ENCODE measurements around the gene PKIG.
A peak's percentile ranks its signal among the peaks of the same experiment; 100 is the strongest.
"Not testable (repeated sequence)": the region's sequence is repeated elsewhere in the genome, so short reads cannot be mapped to it uniquely, and the experiment has no call there.

The PKIG gene

DNA sequence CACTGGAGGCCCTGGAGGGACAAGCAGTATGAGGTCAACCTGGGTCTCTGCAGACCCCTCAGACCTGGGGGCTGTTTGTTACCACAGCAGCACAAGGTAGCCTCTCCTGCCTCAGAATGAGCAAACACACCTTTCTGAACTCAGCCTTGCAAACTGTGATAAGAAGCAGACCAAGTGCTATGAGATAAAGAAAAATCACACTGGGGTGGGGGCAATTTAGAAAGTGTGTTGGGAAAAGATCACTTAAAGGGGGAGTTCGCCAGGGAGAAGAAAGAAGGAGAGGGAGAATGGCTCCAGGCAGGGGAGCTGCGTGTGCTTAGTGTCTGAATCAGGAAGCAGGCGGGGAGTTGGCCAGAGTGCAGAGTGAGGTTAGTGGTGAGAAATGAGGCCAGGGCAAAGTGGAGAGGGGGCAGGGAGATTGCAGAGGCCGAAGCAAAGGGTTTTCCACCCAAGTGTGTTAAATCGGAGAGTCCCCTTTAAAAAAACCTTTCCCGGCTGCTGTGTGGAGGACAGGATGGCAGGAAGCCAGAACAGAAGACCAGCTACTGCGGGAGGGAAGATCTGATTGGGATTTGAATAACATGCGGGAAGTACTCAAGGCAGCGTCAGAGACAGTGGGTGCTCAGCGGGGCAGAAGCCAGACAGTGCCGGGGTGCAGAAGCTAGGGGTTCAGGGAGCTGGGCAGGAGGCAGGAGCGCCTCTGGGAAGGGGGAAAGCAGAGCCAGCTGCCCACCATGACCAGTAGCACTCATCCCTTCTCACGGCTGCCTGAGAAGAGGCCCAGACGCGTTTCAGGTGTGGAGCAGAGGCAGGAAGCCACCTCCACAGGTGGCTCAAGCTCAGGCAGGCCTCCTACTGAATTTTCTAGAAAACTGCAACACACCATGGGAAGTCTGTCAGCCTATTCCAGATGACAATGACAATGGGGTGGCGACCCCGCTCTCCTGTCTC lies 60.1 kb downstream of the PKIG start:
- no peak for DNase-seq (ENCODE audit: low read depth)

DNA sequence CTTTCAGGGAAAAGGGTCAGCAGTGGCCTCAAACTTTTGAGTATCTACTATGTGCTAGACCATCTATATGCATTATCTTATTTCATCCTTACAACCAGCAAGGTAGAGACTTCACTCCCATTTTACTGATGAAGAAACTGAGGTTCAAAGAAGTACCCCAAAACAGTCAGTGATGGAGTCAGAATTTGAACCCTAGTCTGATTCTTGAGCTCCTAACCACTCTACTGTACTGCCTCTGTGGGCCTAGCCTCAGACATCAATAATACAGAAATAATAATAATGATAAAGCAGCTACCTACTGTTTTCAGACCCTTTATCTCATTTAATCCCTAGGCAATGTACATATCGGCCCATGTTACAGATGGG lies 60.8 kb downstream of the PKIG start:
- DNase-seq (ENCODE audit: low read depth) = no peak

DNA sequence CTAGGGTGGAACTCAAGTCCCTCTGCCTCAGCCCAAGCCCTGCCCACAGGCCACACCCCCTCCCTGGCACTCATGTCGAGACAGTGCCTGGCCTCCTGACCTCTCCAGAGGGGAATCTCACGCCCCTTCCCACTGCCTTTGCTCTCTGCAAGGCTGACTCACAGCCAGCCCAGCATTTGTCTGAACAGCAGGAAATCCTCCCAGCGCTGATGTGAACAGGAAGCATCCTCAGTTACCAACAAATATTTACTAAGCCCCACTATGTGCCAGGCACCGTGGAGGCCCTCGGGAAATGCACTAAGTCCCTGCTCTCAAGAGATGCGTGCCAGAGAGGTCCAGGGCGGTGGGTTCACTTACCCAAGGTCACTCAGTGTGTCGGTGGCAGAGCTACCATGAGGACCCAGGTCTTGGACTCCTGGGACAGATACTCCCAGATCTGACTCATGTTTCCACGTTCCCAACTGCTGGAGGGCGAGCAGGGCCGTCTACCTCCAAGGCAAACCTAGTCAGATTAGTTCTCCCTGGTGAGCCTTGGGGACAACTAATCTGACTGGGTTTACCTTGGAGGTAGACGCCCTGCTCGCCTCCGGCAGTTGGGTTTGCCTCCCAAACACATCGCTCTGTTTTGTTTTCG lies 61.3 kb downstream of the PKIG start:
- DNase-seq (ENCODE audit: low read depth) = no peak

DNA sequence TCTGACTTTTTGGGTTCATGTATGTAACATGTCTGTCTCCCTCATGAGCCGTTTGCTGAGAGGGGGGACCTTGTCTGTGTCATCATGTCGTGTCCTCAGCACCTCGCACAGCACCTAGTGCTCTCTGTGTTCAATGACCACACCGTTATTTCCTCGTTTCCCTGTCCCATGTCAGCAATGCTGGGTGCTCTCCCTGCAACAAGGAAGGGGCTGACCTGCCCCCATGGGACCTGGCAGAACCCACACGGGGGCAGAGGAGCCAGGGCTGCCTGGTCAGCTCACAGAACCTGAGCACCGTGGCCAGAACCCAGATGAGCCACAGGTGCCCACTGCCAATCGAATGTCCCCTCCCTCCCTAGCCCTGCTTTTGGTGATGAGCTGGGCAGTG lies 61.8 kb downstream of the PKIG start:
- no peak for DNase-seq (ENCODE audit: low read depth)

DNA sequence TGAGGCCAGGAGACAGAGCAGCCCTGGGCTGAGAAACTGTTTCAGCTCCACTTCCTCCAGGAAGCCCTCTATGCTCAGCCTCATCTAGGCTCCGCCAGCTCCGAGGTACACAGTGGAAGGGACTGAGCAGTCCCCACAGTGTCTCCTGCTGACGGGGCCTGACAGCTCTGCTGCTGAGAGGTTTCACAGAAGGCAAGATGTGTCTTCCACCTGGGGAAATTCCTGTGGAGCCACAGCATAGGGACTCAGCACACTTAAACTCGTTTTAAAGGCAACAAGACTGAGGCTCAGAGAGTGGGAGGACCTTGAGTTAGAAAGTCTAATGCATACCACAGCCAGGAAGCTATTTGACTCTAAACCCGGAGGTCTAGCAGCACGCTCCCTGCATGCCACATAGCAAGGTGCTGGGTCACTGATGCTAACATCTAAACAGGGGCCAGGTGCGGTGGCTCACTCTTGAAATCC lies 62.3 kb downstream of the PKIG start:
- peak; percentile 25 for DNase-seq (ENCODE audit: low read depth)

DNA sequence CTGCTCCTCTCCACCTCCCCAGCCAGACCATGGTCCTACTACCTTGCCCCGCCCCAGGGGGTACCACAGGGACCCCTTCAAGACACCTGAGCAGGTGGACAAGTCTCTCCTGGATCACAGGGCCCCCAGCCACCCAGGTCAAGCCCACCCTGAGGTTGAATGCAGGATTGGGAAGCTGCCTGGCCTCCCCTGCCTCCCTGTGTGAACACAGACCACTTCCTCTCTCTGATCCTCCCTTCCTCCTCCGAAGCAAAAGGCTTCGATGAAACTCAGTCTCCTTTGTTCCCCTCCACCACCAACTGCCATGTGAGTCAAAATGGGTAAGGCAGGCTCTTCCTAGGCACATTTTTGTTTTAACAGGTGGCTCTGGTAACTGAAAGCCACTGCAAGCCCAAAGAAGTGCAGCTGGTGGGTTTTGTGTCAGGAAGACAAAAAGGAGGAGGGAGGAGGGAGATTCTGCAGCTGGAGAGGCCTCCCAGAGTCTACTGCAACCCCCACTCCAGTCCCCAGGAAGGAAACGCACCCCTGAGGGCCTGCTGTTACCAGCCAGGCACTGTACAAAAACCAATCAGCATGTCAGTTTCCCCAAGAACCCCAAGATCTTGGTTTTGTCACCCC lies 63.8 kb downstream of the PKIG start:
- no peak for DNase-seq (ENCODE audit: low read depth)

DNA sequence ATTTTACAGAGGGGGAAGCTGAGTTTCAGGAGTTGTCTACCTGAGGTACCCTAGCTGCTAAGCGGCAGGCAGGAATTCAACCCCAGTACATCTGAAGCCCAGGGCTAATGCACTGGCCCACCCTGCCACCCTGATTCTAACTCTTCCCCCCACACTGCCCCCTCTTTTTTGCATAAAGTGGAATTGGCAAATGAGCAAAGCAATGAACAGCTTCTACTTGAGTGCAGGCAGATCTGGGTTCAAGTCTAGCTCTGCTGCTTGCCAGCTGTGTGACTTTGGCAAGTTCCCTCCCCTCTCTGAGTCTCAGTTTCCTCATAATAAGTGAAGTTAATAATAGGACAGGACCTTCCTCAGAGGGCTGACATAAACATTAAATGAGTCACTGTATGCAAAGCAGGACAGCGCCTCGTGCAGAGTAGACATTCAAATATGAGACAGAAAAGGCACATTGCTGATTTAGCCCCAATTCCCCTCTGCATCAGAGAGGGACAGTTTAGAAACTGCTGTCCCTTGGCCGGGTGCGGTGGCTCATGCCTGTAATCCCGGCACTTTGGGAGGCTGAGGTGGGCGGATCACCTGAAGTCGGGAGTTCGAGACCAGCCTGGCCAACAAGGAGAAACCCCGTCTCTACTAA lies 64.4 kb downstream of the PKIG start:
- DNase-seq (ENCODE audit: low read depth) = no peak

DNA sequence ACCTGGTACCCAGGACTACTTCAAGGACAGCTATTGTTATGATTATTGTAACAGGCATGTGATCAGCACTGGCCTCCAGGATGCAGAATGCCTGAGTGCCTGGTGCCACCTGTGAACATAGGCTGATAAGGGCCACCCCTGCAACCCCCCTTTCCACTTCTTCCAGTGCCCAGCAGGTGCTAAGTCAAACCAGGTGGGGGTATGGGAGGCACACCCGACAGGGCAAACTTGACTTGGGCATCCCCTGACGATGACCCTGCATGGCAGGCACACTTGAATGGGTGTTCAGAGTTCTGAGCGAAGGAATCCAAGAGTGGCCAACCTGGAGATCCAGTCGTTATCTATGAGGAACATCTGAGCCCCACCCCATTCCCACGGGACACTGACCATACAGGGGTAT lies 65.7 kb downstream of the PKIG start:
- DNase-seq (ENCODE audit: low read depth) = no peak

DNA sequence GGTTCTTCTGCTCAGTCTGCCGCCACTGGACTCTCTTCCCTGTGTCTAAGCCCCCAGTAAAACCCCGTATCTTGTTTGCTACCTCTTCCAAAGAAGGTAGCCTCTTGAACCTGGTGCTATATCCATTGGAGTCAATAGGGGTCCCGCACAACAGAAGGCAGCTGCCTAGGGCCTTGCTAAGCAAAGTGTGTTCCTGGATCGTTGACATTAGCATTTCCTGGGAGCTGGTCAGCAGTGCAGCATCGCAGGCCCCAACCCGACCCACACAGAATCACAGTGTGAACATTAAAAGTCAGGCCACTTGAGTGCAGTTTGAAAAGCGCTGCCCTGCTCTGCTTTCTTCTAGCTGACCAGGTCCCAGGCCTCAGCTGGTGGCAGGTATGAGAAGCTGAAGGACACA lies 66.2 kb downstream of the PKIG start:
- DNase-seq (ENCODE audit: low read depth) = no peak

DNA sequence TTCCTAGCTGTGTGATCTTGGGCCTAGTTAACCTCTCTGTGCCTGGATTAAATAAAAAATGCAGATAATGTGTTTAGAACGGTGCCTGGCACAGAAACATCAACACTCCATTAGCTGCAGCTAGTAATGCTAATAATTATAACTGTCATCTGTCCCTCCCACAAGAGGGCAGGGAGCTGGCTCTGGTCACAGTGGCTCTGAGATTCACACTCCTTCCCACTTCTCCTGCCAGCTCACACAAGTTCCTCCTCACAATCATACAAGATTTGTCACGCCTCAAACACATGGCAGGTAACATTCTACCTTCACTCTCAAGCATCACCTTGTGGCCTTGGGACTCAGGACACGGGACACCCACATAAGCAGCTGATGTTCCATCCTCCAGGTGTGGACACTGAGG lies 66.7 kb downstream of the PKIG start:
- no peak for DNase-seq (ENCODE audit: low read depth)

DNA sequence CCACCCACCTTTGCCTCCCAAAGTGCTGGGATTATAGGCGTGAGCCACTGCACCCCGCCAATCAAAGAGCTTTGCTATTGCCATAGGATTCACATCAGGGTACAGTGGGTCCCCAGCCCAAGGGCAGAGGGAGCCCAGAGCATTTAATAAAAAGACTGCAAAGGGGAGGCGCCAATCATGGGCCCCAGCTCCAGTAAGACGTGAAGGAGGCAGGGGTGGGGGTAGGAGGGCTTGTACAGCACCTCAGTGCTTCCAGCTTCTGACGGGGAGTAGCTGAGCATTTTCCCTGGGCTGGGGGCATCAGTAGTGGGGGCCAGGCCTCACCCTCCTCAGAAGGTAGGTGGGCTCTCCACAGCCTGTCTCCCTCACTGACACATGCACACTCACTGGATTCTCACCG lies 67.6 kb downstream of the PKIG start:
- no peak for DNase-seq (ENCODE audit: low read depth)

DNA sequence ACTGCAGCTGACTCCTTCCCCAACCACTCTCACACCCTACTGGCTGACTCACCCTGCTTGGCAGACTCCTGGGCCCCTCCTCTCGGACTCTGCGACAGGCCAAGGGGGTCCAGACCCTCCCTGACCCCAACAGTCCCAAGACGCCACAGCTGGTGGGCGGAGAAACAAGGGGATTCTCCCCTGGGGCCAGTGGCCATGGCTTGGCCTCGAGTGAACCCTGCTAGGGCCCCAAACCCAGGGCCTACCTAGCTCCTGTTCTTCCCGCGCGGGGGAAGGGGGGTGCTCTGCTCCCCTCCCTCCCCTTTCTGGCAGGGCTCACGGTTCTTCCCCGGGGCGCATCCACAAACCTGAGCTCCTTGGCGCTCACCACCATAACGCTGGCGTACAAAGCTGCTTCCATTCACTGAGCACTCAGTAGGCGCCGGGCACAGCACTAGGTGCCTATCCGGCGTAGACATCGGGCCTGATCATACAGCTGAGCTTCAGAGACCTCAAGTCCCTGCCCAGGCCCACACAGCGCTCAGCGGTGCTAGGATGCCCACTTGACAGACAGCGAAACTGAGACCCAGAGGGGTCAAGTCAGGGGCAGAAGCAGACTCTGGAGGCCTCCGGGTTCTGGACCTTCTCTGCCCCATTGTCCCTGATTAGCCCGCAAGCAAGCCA lies 68.5 kb downstream of the PKIG start:
- no peak for DNase-seq (ENCODE audit: low read depth)

DNA sequence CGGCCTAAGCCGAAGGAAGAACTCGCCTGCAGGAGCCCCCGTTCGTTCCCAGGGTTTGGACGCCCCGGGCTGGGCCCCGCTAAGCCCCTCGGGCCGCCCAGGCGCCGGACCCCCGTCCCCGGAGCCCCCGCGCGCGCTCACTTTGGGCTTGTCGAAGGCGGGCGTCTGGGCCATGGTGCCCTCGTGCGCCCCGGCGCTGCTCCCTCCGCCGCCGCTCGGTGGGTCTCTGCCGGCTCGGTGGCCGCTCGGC lies 69.0 kb downstream of the PKIG start:
- no peak for DNase-seq (ENCODE audit: low read depth)

DNA sequence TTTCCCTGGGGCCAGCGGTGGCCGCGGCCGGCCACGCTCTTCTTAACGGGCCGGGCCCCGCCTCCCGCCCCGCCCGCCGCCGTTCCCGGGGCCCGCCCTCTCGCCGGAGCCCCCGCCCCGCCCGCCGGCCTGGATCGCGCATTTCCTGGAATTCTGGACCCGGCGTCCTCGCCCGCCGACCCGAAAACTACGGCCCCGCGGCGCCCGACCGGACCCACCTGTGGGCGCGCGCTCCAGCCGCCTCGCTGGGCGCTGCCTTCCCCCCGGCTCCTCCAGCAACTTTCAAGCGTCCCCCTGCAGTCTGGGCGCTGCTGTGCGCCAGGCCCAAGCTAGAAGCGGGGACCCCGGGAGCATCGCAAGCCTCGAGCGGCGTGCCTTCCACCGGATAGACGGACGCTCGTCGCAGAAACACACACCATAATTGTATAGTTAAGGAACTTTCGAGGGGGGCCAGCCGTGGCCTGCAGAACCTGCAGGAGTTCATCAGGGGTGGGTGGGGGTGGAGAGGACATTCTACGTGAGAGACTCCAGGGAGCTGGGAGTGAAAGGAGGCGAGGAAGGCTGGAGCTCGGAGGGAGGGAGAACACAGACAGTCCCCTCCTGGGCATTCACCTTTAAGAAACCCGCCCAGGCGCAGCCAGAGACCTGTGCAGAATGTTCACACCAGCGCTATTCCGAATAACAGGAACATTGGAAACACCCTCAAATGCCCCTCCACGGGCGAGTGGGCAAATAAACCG lies 69.5 kb downstream of the PKIG start, which contains the start of gene ADA:
Gene ADA (minus strand): TSS at position 16 of the 740 bp plus-strand sequence. CDS start 92 bp downstream, outside the sequence.
- no peak for DNase-seq (ENCODE audit: low read depth)

DNA sequence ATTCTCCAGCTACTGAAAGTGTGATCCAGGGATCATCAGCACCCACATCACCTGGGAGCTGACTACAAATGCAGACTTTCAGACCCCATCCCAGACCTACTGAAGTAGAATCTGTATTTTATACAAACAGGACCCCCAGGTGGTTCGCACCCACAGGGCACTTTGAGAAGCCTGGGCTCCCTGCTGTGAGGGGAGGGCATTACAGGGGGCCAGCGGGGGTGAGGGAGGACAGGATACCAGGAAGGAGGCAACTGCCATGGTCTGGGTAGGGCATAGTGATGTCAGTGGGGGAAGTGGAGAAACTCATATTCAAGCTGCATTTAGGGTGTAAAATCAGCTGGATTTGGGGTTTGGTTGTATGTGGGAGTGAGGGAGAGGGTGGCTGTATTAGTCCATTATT lies 71.2 kb downstream of the PKIG start:
- DNase-seq (ENCODE audit: low read depth) = no peak

DNA sequence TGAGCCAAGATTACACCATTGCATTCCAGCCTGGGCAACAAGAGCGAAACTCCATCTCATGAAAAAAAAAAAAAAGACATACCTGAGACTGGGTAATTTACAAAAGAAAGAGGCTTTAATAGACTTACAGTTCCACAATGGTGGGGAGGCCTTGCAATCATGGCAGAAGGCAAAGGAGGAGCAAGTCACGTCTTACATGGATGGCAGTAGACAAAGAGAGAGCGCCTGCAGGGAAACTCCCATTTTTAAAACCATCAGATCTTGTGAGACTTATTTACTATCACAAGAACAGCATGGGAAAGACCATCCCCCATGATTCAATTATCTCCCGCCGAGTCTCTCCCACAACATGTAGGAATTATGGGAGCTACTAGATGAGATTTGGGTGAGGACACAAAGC lies 71.8 kb downstream of the PKIG start:
- not testable (repeated sequence) for DNase-seq (ENCODE audit: low read depth)

DNA sequence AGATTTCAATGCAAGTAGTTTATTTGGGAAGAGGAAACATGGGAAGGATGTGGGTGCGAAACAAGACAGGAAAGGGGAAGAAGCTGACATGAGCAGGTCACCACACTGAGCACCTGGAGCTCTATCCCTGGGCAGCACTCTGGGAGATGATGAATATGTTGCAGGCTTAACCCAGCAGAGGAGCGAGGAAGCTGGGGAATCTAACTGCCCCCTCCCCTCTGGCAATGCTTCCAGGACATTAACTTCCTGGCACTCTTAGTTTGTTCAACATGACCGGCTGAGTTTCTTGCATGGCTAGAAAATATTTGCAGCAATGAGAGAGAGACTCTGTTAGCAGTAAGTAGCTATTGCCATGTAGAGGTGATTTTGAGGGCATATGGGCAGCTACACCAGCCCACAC lies 74.1 kb downstream of the PKIG start:
- DNase-seq (ENCODE audit: low read depth) = no peak

DNA sequence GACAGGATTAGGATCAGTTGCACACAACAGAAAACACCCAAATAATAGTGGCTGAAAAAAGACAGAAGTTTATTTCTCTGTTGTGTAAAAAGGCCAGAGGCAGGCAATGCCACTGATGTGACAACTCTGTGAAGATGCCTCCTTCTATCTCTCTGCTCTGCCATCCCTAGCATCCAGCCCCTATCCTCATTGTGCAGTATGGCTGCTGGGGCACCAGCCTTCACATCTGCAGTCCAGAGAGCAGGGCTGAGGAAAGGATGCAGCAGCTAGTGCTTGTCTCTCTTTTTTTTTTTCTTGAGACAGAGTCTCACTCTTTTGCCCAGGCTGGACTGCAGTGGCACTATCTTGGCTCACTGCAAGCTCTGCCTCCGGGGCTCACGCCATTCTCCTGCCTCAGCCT lies 75.5 kb downstream of the PKIG start:
- no peak for DNase-seq (ENCODE audit: low read depth)

DNA sequence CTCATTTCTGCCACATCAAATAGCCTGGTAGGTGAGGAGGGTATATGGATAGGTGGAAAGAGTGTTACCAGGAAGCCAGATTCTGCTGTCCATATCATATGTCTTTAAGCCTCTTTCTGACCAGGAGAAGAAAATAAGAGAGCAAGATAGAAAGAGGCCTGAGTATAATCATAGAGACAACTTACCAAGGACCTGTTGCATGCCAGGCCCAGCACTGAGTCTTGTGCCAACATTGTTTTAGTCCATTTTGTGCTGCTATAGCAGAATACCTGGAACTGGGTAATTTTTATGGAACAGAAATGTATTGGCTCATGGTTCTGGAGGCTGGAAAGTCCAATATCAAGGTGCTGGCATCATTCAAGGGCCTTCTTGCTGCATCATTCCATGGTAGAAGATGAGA lies 76.4 kb downstream of the PKIG start:
- no peak for DNase-seq (ENCODE audit: low read depth)

DNA sequence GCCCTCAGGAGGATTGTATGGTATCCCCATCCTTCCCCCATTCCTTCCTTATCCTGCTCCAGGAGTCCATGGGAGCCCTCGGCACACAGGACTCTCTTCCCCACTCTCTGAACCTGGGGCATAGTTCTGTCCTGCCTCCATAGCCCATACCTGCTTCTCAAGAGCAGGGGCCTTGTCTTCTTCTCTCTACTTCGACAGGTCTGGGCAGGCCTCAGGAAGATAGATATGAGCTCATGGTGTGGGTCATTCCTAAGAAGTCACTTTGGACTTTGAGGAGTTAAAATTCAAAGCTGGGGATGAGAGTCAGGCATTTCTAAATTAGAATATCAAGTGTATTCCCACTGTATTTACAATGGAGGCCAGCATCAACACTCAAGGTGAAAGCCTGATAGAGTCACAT lies 77.6 kb downstream of the PKIG start:
- no peak for DNase-seq (ENCODE audit: low read depth)

DNA sequence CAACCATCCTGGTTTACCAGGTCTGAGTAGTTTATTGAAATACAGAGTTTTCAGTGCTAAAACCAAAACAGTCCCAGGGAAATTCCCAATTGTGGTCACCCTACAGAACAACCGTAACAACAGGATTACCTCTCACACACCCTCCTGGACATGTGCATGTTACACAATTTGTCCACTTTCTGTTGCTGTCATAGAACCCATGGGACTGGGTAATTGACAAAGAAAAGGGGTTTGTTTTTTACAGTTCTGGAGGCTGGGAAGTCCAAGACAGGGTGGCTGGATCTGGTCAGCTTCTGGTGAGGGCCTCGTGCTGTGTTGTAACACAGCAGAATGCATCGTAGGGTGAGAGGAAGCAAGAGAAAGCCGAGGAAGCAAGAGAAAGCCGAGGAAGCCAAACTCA lies 78.2 kb downstream of the PKIG start:
- no peak for DNase-seq (ENCODE audit: low read depth)

DNA sequence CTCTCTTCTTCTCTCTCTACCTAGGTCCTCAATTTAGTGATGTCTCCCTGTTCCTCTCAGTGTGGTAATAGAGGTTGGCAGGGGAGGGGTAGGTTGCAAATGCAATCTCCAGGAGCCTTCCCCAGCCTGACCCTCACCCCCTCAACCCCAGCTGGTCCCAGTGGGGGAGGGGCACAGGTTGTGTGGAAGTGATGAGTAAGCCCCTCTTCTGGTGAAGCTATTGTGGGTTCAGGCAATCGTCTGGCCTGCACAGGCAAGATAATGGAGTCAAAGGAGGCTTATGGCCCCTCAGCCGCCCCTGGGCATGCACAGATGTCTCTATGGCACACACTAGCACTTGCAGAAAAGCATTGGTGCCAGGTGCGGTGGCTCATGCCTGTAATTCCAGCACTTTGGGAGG lies 79.9 kb downstream of the PKIG start:
- DNase-seq (ENCODE audit: low read depth) = no peak

Data from activated gamma-delta T cell treated with anti-CD3 and anti-CD28 coated beads, Interleukin-2, amount 50 U/mL, for 16 hours (primary cell).